Hepatocyte (in vitro differentiated cells): ENCODE data around the gene BUD13. TPM values are rescaled to one million over a fixed set of nuclear protein-coding genes. Genes with fewer than 3 reads are reported as not detected.
A peak's percentile ranks its signal among the peaks of the same experiment; 100 is the strongest.

Source experiments
- DNase-seq: peaks from one replicate; pipeline ENCODE4 v3.0.0-alpha.2; 2016; ENCODE audit warnings: low spot score
- H2AFZ ChIP-seq: fragments of 200-600 bp; sonication (generic); 2 replicates; pipeline ENCODE4 v1.6.0; 2016; ENCODE audit warnings: antibody characterized with exemption, mild to moderate bottlenecking
- H3K27ac ChIP-seq: fragments of 200-600 bp; sonication (generic); 2 replicates; pipeline ENCODE4 v1.5.1; 2016; ENCODE audit warnings: mild to moderate bottlenecking
- H3K27me3 ChIP-seq: fragments of 200-600 bp; sonication (generic); 2 replicates; pipeline ENCODE4 v1.6.1; 2016
- H3K36me3 ChIP-seq: fragments of 200-600 bp; sonication (generic); replicated peaks from 2 replicates; pipeline ENCODE4 v1.5.1; 2016; ENCODE audit warnings: low read depth; ENCODE audit not compliant: insufficient read depth
- H3K4me1 ChIP-seq: fragments of 200-600 bp; sonication (generic); 2 replicates; pipeline ENCODE4 v1.5.1; 2016; ENCODE audit warnings: mild to moderate bottlenecking, moderate library complexity; ENCODE audit not compliant: insufficient read depth
- H3K4me2 ChIP-seq: fragments of 200-600 bp; sonication (generic); 2 replicates; pipeline ENCODE4 v1.6.0; 2016
- H3K4me3 ChIP-seq: fragments of 200-600 bp; sonication (generic); 2 replicates; pipeline ENCODE4 v1.5.1; 2016; ENCODE audit warnings: mild to moderate bottlenecking
- H3K79me2 ChIP-seq: fragments of 200-600 bp; sonication (generic); 2 replicates; pipeline ENCODE4 v1.6.0; 2017; ENCODE audit warnings: mild to moderate bottlenecking
- H3K9me2 ChIP-seq: fragments of 200-600 bp; sonication (generic); replicated peaks from 2 replicates; pipeline ENCODE4 v1.6.0; 2017; ENCODE audit warnings: mild to moderate bottlenecking; ENCODE audit not compliant: insufficient read depth
- H3K9me3 ChIP-seq: fragments of 200-600 bp; sonication (generic); 2 replicates; pipeline ENCODE4 v1.5.1; 2016; ENCODE audit warnings: low read depth, mild to moderate bottlenecking
- H4K20me1 ChIP-seq: fragments of 200-600 bp; sonication (generic); 2 replicates; pipeline ENCODE4 v1.6.0; 2016; ENCODE audit warnings: mild to moderate bottlenecking; ENCODE audit not compliant: insufficient read depth, poor library complexity, severe bottlenecking
- EZH2 ChIP-seq: fragments of 200-600 bp; sonication (generic); IDR thresholded peaks from 2 replicates; pipeline ENCODE4 v1.6.1; 2016; ENCODE audit warnings: antibody characterized with exemption, mild to moderate bottlenecking, borderline replicate concordance
- EZH2phosphoT487 ChIP-seq: fragments of 200-600 bp; sonication (generic); IDR thresholded peaks from one replicate; pipeline ENCODE4 v1.6.1; 2018; ENCODE audit warnings: antibody characterized with exemption, mild to moderate bottlenecking, low read depth, moderate library complexity; ENCODE audit not compliant: unreplicated experiment, severe bottlenecking
- WGBS: methylation state at CpG from one replicate; pipeline ENCODE4 v1.1.6; 2016; ENCODE audit warnings: low lambda C conversion rate; ENCODE audit errors: missing lambda C conversion rate; 5-methylcytosine and 5-hydroxymethylcytosine counted together
- polyA plus RNA-seq: library from polyadenylated mRNA; unstranded; fragments of >200 nt; fragmentation: Nextera tagmentation; extraction: Ambion mirVana; gene quantifications from 2 replicates; pipeline ENCODE4 v1.2.1, GENCODE V29; 2016
- total RNA-seq: library from RNA; depleted of rRNA; stranded (reverse); fragments of >200 nt; gene quantifications from 2 replicates; pipeline ENCODE4 v1.2.3, GENCODE V29; 2014
- TF ChIP-seq, protein P1 (sequence below): fragments of 200-600 bp; sonication (generic); IDR thresholded peaks from 2 replicates; pipeline ENCODE4 v1.5.1; 2016; ENCODE audit warnings: antibody characterized with exemption, mild to moderate bottlenecking; ENCODE audit not compliant: poor library complexity

The BUD13 gene, protein sequence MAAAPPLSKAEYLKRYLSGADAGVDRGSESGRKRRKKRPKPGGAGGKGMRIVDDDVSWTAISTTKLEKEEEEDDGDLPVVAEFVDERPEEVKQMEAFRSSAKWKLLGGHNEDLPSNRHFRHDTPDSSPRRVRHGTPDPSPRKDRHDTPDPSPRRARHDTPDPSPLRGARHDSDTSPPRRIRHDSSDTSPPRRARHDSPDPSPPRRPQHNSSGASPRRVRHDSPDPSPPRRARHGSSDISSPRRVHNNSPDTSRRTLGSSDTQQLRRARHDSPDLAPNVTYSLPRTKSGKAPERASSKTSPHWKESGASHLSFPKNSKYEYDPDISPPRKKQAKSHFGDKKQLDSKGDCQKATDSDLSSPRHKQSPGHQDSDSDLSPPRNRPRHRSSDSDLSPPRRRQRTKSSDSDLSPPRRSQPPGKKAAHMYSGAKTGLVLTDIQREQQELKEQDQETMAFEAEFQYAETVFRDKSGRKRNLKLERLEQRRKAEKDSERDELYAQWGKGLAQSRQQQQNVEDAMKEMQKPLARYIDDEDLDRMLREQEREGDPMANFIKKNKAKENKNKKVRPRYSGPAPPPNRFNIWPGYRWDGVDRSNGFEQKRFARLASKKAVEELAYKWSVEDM
- total RNA-seq (11.8 and 12.6 TPM in 2 replicates), polyA plus RNA-seq (9.9 and 11.1 TPM in 2 replicates)

DNA sequence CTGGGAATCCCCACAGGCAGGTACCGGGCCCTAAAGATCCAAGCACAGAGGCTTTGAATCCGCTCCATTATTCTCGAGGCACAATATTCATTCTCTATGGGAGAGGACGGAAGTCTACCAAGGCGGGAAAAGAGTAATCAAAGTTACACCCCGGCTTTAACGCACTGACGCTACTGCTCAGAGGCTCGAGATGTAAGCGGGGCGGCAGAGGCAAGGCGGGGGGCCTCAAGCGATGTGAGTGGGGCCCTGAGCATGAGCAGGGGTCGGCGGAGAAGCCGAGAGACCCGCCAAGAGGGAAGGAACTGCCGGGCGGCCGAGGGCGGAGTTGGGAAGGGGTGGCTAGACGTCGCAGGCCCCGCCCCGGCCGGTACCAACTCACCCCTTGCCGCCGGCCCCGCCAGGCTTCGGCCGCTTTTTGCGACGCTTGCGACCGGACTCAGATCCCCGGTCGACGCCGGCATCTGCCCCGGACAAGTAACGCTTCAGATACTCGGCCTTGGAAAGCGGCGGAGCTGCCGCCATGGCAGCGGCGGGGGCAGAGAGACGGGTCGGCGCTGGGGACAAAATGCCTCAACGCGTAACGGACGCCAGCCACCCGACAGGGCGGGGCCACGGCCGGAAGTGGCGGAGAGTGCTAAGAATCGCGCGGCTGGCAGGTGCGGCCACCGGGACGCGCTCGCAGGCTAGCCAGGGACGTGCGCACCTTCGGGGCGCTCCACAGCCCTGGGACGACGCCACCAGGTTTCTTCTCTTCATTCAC lies at the start of gene BUD13:
TSS of gene BUD13 (minus strand) at position 545 of the 760 bp plus-strand sequence. CDS start at position 522, 23 bp downstream.
- Histone ChIP-seq H3K9me3 (no peaks in the 10 kb centered on the region), H3K4me2 (peak within 1 kb of the TSS; percentile 81), H3K27me3 (no peaks in the 10 kb centered on the region), H2AFZ (peak within 1 kb of the TSS; percentile 98), H3K79me2 (peaks cover 37% of the 10 kb centered on the region), H4K20me1 (no peaks in the 10 kb centered on the region), H3K4me1 (peaks cover 12% of the 10 kb centered on the region), H3K4me3 (peak within 1 kb of the TSS; percentile 100), H3K9me2 (no peaks in the 10 kb centered on the region), H3K36me3 (no peaks in the 10 kb centered on the region), H3K27ac (peak within 1 kb of the TSS; percentile 100)
- TF ChIP-seq EZH2phosphoT487: no peak
- TF ChIP-seq, protein P1, sequence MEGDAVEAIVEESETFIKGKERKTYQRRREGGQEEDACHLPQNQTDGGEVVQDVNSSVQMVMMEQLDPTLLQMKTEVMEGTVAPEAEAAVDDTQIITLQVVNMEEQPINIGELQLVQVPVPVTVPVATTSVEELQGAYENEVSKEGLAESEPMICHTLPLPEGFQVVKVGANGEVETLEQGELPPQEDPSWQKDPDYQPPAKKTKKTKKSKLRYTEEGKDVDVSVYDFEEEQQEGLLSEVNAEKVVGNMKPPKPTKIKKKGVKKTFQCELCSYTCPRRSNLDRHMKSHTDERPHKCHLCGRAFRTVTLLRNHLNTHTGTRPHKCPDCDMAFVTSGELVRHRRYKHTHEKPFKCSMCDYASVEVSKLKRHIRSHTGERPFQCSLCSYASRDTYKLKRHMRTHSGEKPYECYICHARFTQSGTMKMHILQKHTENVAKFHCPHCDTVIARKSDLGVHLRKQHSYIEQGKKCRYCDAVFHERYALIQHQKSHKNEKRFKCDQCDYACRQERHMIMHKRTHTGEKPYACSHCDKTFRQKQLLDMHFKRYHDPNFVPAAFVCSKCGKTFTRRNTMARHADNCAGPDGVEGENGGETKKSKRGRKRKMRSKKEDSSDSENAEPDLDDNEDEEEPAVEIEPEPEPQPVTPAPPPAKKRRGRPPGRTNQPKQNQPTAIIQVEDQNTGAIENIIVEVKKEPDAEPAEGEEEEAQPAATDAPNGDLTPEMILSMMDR: no peak
- no peak for TF ChIP-seq EZH2
- WGBS: under 1% methylated on average over 61 of the region's 73 CpGs
- peak; percentile 94 for DNase-seq

DNA sequence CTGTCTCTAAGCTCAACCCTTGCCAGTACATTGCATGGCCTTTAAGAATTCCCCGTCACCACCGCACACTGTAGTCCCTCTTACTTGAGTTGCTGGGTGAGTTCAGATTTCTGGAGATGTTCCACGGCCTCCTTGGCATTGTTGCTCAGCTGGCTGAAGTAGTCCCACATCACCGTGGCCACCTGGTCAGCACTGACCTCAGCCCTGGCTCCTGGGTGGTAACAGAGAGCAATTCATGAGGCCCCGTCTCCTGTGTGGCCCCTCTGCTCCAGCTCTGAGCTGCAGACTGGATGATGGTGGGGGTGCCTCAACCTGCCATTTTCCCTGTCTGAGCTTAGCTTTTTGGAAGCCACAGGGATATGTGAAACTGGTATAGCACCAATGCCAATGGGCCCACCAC lies 49.8 kb upstream of the BUD13 start:
- peak overlapping the region; percentile 68 for H3K27ac ChIP-seq
- H3K36me3 ChIP-seq: no peaks in the 10 kb centered on the region
- H3K4me2 ChIP-seq: peak overlapping the region; percentile 33
- H3K9me2 ChIP-seq: no peaks in the 10 kb centered on the region
- H3K4me1 ChIP-seq: peaks cover 18% of the 10 kb centered on the region
- no peak overlapping the region for H3K4me3 ChIP-seq
- no peaks in the 10 kb centered on the region for H3K27me3 ChIP-seq
- TF ChIP-seq EZH2 (no peak), EZH2phosphoT487 (no peak)
- TF ChIP-seq, protein P1: no peak
- H3K9me3 ChIP-seq: no peaks in the 10 kb centered on the region
- H2AFZ ChIP-seq: no peak overlapping the region
- H4K20me1 ChIP-seq: no peaks in the 10 kb centered on the region
- H3K79me2 ChIP-seq: no peaks in the 10 kb centered on the region
- 77% methylated on average over 5 of the region's 5 CpGs for WGBS
- DNase-seq: no peak

DNA sequence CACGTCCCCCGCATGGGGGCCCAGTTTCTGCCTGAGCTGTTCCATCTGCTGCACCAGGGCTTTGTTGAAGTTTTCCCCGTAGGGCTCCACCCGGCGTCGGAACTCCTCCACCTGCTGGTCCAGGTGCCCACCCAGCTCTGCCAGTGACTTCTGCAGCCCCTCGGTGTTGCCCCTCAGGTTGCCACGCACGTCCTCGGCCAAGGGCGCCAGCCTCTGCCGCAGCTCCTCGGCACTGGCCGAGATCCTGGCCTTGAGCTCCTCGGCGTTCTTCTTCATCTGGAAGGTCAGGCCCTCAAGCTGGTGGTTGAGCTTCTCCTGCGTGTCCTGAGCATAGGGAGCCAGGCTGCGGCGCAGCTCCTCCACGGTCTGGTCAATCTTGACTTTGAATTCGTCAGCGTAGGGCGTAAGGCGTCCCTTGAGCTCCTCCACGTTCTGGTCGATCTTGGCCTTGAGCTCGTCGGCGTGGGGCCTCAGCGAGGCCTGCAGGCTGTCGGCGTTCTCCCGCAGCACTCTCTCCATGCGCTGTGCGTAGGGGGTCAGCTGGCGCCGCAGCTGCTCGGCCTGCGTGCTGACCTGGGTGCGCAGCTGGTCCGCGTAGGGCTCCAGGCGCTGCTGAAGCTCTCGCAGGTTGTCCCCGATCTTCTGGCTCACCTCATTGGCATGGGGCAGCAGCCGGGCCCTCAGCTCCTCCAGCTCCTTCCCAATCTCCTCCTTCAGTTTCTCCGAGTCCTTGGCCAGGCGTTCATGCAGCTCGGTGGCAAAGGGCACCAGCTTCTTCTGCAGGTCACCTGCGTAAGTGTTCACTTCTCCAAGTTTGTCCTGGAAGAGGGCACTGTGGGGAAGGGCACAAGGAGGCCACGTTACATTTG lies 48.5 kb upstream of the BUD13 start:
- Histone ChIP-seq H3K79me2 (no peaks in the 10 kb centered on the region), H4K20me1 (no peaks in the 10 kb centered on the region), H2AFZ (no peak overlapping the region), H3K27me3 (no peaks in the 10 kb centered on the region), H3K4me2 (no peak overlapping the region), H3K9me2 (no peaks in the 10 kb centered on the region), H3K36me3 (no peaks in the 10 kb centered on the region), H3K9me3 (no peaks in the 10 kb centered on the region), H3K27ac (no peak overlapping the region), H3K4me3 (no peak overlapping the region), H3K4me1 (peaks cover 14% of the 10 kb centered on the region)
- TF ChIP-seq EZH2phosphoT487: no peak
- TF ChIP-seq, protein P1: no peak
- no peak for TF ChIP-seq EZH2
- DNase-seq: no peak
- 96% methylated on average over 41 of the region's 51 CpGs for WGBS
